GM19043 (cell line): ENCODE data around the gene CLEC3B.

Experiments used
- ATAC-seq: cut with Tn5 transposase; IDR thresholded peaks from one replicate; pipeline ENCODE4 v1.9.1; 2021; ENCODE audit warnings: low read depth; ENCODE audit not compliant: unreplicated experiment

Gene CLEC3B

DNA sequence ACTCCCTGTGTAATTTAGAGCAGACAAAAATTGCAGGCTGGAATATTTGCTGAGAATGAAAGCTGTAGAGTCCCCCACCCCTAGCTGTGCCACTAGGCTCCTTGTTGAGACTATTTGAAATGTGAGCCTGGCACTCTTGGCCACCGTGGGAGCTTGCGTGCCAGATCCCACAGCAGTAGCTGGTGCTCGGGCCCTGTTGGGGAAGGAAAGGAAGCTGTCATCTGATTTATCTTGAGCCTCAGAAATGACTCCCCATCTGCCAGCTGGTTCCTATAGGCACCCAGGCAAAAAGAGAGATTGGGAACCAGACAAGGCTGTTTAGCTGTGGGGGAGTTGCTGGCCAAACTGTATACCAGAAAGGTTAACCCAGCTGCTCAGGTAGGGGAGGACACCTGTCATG lies 23.4 kb upstream of the CLEC3B start:
- ATAC-seq, result no peak

DNA sequence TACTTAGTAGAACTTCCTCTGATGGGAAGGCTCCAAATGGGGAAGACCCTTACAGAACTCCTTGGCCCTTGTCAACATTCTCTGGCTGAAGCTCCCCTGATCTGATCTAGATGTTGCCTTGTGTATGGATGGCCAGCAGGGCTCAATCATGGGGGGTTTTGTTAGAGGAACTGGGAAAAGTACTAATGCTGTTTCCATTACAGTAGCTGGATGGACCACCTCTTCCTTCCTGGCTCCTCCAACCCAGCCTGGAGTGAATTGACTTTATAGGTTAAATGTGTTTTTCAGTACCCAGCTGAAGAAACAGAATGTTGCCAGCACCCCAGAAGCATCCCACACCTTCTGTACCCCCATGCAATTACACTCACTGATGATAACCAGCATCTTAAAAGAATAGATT lies 22.7 kb upstream of the CLEC3B start:
- ATAC-seq, result no peak

- ATAC-seq, result no peak
These were observed 22.2 kb upstream of the CLEC3B start for GRCh38 chr3:45003859-45004258.

DNA sequence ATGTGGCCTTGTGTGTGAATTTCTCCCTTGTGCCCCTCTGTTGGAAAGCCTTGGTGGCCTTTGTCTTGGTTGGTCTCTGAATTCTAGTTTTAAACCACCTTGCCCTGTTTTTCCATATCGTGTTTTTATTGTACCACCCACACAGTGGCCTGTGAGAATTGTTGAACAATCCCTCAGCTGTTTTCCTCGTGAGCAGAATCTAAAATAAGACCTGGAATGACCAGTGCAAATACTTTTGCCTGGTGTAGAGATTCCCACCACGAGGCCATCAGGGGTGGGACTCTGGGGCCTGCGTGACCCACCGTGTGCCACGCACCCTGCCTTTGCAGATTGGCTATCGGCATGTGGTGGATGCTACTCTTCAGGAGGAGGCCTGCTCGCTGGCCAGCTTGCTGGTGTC lies 19.0 kb upstream of the CLEC3B start:
- no peak for ATAC-seq

DNA sequence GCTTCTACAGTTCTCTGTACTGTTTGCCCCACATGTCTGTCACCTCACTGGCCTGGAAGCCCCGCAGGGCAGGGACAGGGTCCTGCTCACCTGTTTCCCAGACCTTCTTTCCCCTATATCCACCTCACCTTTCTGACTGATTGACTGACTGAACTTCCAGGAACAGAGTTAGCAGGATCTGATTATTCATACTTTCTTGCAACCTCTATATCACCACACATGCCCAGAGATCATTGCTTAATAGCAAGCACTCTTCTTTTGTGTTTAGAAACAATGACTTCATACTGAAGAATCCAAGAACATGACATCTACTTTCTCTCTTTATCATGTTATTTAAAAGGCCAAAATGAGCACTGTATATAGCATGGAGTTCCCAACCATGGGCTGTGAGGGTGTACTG lies 18.0 kb upstream of the CLEC3B start:
- ATAC-seq, result no peak

DNA sequence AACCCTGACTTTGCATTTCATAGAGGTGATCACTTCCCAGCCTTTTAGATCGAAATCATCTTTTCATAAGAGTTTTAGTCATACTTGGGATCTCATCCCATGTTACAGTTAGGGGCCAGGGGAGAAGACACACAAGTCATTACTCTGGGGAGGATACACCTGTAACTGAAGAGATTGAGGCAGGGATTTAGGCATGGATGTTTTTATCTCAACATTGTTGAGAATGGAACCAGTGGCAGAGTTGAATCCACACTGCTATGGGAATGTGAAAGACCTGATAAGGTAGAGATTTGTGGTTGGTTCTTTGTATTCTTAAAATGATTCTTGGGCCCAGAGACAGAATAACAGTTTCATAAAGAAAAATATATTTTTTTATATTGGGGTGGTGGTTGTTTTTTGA lies 16.2 kb upstream of the CLEC3B start:
- ATAC-seq, result no peak

GRCh38 chr3:45010811-45011333 lies 15.2 kb upstream of the CLEC3B start:
- no peak for ATAC-seq

GRCh38 chr3:45011756-45012508 lies 14.2 kb upstream of the CLEC3B start:
- no peak for ATAC-seq

DNA sequence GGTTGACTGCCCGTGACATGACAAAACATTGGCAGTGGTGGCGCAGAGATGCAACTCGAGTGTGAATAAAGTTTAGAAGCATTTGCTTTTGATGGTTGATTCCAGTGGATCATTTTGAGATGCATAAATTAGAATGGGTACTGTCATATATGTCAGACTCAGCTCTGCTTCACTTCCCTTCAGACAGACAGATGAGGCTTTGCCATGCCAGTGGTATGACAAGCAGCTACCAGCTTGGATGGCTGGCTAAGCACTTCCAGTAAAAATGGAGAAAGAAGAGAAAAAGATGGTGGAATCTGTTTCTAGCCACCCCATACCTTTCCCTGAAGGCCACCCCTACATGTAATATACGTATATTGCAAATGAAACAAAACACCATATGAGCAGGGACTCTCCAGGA lies 13.5 kb upstream of the CLEC3B start:
- no peak for ATAC-seq

DNA sequence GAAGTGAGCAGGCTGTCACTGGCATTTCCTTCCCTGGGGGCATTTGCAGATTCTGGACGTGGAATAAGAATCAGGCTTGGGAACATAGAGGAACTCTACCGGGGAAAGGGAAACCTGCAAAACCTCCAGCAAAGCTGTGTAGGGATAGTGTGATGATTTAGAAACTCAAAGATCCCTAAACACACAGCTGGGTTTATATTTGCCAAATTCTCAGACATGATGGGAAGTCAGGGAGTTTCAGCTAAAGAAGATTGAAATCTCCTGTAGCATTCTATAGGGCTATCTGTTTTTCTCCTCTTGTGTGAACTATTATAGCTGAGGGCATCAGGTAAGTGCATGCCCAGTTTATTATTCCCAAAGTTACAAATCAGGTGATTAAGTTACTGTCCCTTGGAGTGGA lies 9.2 kb upstream of the CLEC3B start:
- ATAC-seq, result no peak

DNA sequence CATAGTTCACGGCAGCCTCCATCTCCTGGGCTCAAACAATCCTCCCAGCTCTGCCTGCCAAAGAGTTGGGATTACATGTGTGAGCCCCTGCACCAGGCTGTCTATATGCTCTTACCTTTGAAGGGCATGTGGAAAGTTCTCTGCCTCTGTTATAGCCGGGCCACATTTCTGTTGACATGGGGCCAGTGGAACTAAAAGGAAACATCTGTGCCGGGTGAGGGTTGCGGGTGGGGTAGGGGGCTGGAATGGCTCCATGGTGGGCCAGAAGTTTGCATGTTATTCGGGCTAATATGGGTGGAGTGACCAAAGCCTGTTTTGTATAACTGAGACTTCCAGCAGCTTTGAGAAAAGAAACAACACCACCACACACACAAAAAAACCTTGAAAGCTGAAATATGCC lies 8.3 kb upstream of the CLEC3B start:
- no peak for ATAC-seq

GRCh38 chr3:45020534-45020933 lies 5.6 kb upstream of the CLEC3B start:
- no peak for ATAC-seq

DNA sequence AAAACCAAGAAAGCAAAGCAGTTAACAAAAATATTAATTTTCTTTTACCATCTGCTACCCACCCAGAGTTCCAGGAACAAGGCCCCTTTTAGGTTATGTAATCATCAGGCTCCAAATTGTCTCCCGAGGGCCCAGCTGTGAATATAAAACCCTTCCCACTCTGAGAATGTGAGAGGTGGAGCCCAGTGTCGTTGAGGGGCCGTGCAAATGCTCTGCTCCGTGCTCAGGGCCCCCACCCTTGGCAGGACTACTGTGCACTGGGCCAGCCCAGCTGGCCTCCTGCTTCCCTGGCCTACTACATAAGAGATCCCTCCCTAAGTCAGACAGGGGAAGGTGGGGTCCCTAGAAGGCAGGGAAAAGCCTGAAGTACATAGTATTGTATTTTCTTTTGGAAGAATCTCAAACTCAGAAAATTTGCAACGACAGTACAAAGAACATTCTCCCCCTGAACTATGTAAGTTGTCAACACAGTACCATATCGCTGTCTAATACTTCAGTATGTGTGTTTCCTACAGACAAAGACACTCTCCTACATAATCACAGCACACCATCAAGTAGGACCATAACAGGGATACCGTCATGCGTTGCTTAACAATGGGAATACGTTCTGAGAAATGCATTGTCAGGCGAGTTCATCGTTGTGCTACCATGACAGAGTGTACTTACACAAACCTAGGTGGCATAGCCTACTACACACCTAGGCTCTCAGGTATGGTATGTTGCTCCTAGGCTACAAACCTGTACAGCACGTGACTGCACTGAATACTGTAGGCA lies 4.4 kb upstream of the CLEC3B start:
- ATAC-seq, result no peak

GRCh38 chr3:45023675-45024074 lies 2.4 kb upstream of the CLEC3B start:
- no peak for ATAC-seq

- ATAC-seq, result no peak
These were observed 1.4 kb upstream of the CLEC3B start for GRCh38 chr3:45024542-45025255.

GRCh38 chr3:45026957-45027356 lies 854 bp downstream of the CLEC3B start:
- ATAC-seq, result no peak

- no peak for ATAC-seq
These were observed 1.3 kb downstream of the CLEC3B start for GRCh38 chr3:45027441-45027840.

DNA sequence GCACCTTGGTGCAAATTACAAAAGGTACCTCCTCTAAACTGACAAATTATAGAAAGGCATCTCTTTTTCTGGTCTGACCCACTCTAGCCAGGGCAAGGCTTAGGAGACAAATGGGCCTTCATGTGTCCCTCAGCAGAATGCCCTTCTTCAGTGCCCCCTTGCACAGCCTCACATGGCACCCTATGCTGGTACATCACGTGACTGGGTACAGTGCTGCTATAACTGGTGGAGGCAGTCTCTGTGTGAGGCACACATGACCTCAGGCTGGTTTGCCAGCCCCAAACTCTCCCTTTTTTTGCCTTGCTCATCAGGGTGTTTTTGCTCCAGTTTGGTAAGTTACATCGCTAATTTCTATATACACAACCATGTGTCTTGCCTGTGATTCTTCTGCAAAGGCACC lies 3.1 kb downstream of the CLEC3B start:
- ATAC-seq, result no peak

- ATAC-seq, result no peak
These were observed 3.6 kb downstream of the CLEC3B start for GRCh38 chr3:45029661-45030060.

DNA sequence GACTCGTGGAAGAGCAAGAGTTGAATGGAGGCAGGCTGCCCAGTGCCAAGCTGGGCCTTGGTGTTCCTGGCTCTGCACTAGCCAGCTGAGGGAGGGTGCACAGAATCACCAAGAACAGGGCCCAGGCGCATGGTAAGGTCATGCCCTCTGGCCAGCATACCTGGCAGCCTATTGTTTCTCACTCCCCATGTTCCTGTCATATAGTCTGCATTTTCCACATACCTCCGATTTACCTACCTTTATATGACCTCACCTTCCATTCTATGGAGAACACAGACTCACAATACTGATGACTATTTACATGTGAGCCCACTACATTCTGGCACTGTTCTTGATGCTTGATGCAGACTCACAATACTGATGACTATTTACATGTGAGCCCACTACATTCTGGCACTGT lies 5.4 kb downstream of the CLEC3B start:
- no peak for ATAC-seq

DNA sequence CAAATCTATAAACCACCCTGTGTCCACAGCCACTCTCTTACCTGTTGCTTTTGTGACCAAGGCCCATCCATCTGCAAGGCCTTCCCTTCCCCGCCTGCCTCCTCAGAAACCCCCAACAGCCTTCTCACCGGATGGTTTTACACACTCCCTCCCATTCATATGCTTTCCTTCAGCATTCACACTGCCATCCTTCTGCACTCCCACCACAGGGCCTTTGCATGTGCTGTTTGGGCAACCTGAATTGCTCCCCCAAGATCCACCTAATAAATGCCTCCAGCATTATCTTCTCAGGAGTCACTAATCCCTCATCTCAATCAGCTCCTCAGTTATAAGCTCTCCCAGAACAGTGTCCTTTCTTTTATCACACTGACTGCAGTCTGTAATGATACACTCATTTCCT lies 6.0 kb downstream of the CLEC3B start:
- no peak for ATAC-seq
